RWPE2 (cell line): Measurements from ENCODE around the gene OSTM1.
"Not testable (repeated sequence)": the region's sequence is repeated elsewhere in the genome, so short reads cannot be mapped to it uniquely, and the experiment has no call there.

Experiments
- ATAC-seq: fragments of 200-7000 bp; cut with Tn5 transposase; 3 replicates; pipeline ENCODE4 v1.9.1; 2021; ENCODE audit warnings: low read depth
- DNase-seq: peaks from one replicate; pipeline ENCODE4 v3.0.0-alpha.2; 2020; ENCODE audit warnings: low spot score
- H3K27ac ChIP-seq: fragments of 450-650 bp; 2 replicates; pipeline ENCODE4 v1.5.1; 2017; ENCODE audit warnings: mild to moderate bottlenecking; ENCODE audit not compliant: poor library complexity, severe bottlenecking
- H3K27me3 ChIP-seq: fragments of 250-450 bp; sonication (Bioruptor Pico); 2 replicates; pipeline ENCODE4 v1.5.1; 2021; ENCODE audit warnings: mild to moderate bottlenecking, moderate library complexity; ENCODE audit not compliant: insufficient read depth, poor library complexity, severe bottlenecking
- H3K36me3 ChIP-seq: fragments of 250-450 bp; sonication (Bioruptor Pico); 2 replicates; pipeline ENCODE4 v1.5.1; 2020; ENCODE audit warnings: low read depth, mild to moderate bottlenecking, moderate library complexity
- H3K4me1 ChIP-seq: fragments of 250-450 bp; sonication (Bioruptor Pico); 2 replicates; pipeline ENCODE4 v1.5.1; 2021; ENCODE audit warnings: mild to moderate bottlenecking, moderate library complexity; ENCODE audit not compliant: insufficient read depth, poor library complexity, severe bottlenecking
- H3K4me3 ChIP-seq: fragments of 250-450 bp; sonication (Bioruptor Pico); 2 replicates; pipeline ENCODE4 v1.5.1; 2021; ENCODE audit warnings: mild to moderate bottlenecking, moderate library complexity; ENCODE audit not compliant: severe bottlenecking
- H3K9me3 ChIP-seq: fragments of 250-450 bp; sonication (Bioruptor Pico); 2 replicates; pipeline ENCODE4 v1.5.1; 2021; ENCODE audit warnings: mild to moderate bottlenecking, moderate library complexity; ENCODE audit not compliant: severe bottlenecking
- TF ChIP-seq, protein P1 (sequence below): fragments of 450-650 bp; IDR thresholded peaks from one replicate; pipeline ENCODE4 v1.5.1; 2017; ENCODE audit warnings: mild to moderate bottlenecking, moderate library complexity; ENCODE audit not compliant: poor library complexity, severe bottlenecking

The OSTM1 gene

DNA sequence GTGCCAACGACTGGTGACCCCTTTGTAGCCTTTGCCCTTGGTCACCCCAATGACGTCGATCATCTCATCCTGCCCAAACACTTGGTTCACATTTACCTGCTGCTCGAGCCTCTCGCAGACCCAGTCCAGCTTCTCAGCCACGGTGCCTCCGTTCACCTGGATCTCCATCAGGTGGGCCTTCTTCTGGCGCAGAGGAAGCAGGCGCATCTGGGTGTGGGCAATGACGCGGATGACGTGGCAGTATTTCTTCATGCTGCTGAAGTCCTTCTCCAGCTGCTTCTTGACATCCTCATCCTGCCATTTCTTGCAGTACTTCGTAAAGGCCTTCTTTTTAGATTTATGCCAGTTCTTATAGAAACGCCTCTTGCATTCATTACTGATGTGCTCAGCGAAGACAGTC lies 69.7 kb downstream of the OSTM1 start:
- DNase-seq: no peak
- no peak for ATAC-seq
- Histone ChIP-seq H3K36me3 (no peaks in the 10 kb centered on the region), H3K4me3 (no peak overlapping the region), H3K9me3 (no peaks in the 10 kb centered on the region), H3K27ac (no peak overlapping the region), H3K27me3 (no peaks in the 10 kb centered on the region), H3K4me1 (peaks cover 3% of the 10 kb centered on the region)
- TF ChIP-seq, protein P1, sequence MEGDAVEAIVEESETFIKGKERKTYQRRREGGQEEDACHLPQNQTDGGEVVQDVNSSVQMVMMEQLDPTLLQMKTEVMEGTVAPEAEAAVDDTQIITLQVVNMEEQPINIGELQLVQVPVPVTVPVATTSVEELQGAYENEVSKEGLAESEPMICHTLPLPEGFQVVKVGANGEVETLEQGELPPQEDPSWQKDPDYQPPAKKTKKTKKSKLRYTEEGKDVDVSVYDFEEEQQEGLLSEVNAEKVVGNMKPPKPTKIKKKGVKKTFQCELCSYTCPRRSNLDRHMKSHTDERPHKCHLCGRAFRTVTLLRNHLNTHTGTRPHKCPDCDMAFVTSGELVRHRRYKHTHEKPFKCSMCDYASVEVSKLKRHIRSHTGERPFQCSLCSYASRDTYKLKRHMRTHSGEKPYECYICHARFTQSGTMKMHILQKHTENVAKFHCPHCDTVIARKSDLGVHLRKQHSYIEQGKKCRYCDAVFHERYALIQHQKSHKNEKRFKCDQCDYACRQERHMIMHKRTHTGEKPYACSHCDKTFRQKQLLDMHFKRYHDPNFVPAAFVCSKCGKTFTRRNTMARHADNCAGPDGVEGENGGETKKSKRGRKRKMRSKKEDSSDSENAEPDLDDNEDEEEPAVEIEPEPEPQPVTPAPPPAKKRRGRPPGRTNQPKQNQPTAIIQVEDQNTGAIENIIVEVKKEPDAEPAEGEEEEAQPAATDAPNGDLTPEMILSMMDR: no peak

DNA sequence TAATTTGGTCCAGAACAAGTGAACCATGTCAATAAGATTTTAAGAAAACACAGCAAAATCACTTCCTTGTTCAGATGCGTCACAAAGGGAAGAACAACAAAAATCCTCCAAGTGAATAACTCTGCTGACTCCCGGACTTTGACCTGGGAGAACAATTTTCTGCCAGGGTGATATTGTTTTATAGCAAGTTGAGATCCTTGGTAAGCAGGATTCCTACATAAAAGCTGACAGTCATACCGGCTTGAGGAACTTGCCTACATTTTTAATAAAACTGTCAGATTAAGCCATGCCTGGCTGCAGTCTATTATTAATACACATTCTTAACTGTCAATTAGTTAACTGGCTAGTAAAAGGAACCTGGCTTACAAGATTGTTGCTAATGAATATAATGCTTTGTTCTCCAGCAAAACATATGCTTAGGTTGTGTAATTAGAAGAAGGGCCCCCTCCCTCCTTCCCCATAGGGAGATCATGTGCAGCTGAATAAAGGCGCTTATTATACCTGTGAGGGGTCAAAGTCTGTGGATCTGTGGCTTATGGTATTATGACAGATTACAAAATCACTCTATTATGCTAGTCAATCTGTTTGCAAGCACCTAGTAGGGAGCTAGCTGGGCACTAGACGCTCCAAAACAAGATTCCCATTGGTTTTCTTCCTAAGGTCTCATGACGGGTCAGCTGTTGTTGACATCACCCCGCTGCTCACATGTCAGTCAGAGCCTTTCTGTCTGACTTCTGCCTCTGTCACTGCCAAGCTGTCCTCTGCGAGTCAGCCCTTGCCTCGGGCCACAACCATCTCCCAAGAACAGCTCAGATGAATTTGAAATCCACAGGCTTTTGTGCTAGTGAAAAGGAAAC lies 71.9 kb downstream of the OSTM1 start:
- Histone ChIP-seq H3K36me3 (no peaks in the 10 kb centered on the region), H3K9me3 (no peaks in the 10 kb centered on the region), H3K27ac (no peak overlapping the region), H3K27me3 (no peaks in the 10 kb centered on the region), H3K4me1 (peaks cover 3% of the 10 kb centered on the region), H3K4me3 (no peak overlapping the region)
- TF ChIP-seq, protein P1: no peak
- ATAC-seq (peak; percentile 66), DNase-seq (no peak)

DNA sequence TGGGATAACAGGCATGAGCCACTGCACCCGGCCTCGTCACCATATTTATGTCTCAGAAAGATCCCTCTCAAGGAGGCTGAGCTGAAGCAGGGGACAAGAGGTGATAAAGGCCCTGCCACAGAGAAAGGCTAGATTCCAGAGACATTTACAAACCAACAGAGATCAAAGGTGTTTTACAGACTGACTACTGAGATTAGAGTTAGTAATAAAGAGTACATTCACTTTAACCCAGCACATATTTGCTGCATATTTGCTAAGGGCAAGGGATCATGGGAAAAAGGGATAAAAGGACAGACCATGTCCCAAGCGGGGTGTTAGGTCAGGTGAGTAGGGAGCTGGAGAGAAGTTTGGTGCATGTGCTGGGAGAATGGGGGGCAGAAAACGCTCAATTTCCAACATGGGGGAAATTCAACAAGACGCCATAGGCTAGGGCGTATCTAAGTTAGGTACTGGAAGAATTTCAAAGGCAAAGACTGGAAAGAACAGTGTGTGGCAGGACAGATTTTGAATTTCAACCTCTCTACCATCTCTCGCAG lies 72.8 kb downstream of the OSTM1 start:
- DNase-seq (no peak), ATAC-seq (no peak)
- H3K27ac ChIP-seq: no peak overlapping the region
- H3K9me3 ChIP-seq: no peaks in the 10 kb centered on the region
- no peaks in the 10 kb centered on the region for H3K27me3 ChIP-seq
- TF ChIP-seq, protein P1: no peak
- H3K36me3 ChIP-seq: no peaks in the 10 kb centered on the region
- H3K4me1 ChIP-seq: peaks cover 3% of the 10 kb centered on the region
- no peak overlapping the region for H3K4me3 ChIP-seq

DNA sequence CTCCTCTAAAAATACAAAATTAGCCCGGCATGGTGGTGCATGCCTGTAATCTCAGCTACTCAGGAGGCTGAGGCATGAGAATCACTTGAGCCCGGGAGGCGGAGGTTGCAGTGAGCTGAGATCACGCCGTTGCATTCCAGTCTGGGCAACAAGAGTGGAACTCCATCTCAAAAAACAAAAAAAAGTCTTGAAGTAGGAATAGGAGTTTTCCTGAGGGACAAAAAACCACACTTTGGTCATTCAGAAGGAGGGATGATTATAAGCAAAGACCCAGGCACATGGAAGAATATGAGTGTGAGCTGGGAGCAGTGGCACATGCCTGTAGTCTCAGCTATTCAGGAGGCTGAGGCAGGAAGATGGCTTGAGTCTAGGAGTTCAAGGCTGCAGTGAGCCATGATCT lies 74.3 kb downstream of the OSTM1 start:
- DNase-seq, ATAC-seq, H3K36me3 ChIP-seq, H3K4me3 ChIP-seq, H3K4me1 ChIP-seq, H3K27ac ChIP-seq, H3K9me3 ChIP-seq, H3K27me3 ChIP-seq: not testable (repeated sequence)

DNA sequence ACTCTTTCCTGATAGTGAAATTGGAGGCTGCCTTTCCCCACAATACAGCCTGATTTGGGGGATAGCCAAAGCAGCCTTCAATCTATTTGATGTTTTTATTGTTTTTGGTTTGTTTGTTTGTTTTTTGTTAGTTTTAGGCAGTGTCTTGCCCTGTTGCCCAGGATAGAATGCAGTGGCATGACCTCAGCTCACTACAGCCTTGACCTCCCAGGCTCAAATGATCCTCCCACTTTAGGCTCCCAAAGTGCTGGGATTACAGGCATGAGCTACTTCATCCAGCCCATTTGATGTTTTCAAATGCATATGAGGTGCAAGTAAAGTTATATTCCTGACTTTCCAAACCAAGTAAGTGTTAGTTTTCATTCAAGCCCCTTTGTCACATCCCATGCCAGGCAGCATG lies 75.2 kb downstream of the OSTM1 start:
- H3K36me3 ChIP-seq: no peaks in the 10 kb centered on the region
- H3K9me3 ChIP-seq: no peaks in the 10 kb centered on the region
- H3K4me3 ChIP-seq: no peak overlapping the region
- no peak for DNase-seq
- peaks cover 3% of the 10 kb centered on the region for H3K4me1 ChIP-seq
- H3K27me3 ChIP-seq: no peaks in the 10 kb centered on the region
- no peak for ATAC-seq
- TF ChIP-seq, protein P1: no peak
- no peak overlapping the region for H3K27ac ChIP-seq
